ENCODE results near the gene SLC22A4. TPM values are rescaled to one million over a fixed set of nuclear protein-coding genes. Genes with fewer than 3 reads are reported as not detected.

The SLC22A4 gene
- total RNA-seq, 1 experiment from 2014 or later = 1.5 TPM

GRCh38 chr5:132263548-132264261 lies 30.5 kb upstream of the SLC22A4 start:
- POLR2A ChIA-PET = no interaction called here
- no peaks in the 10 kb centered on the region for H3K36me3 ChIP-seq (ENCODE audit: control insufficient read depth, insufficient read depth, low read length)
- no peak for ATAC-seq

More at GRCh38 chr5:132263548-132264261, 30.5 kb upstream of the SLC22A4 start:
- TF ChIP-seq POLR2AphosphoS5 (IDR thresholded peaks at IDR 0.05; ENCODE audit: low read depth, low read length) = no peak
- no peak for TF ChIP-seq SIN3A (IDR thresholded peaks at IDR 0.05; ENCODE audit: borderline replicate concordance, insufficient read depth, low read depth, low read length)
- TF ChIP-seq TCF7L2 (IDR thresholded peaks at IDR 0.05; ENCODE audit: low read depth, low read length) = no peak
- TF ChIP-seq CTCF (IDR thresholded peaks at IDR 0.05) = no peak
- no peak for TF ChIP-seq REST (IDR thresholded peaks at IDR 0.05; ENCODE audit: insufficient read depth in 1 of 2, low read depth in 2 of 2, low read length in 1 of 2)
- intact Hi-C loops (cut with micrococcal nuclease; ENCODE audit: unreplicated experiment) = no loop called here
- in situ Hi-C loops (cut with HindIII; ENCODE audit: low pct_unique_long_range_greater_than_20kb, low sequenced_read_pairs) = no loop called here
- BruUV-seq (replicated peaks) = no TSS peak
- Histone ChIP-seq H3K27ac (ENCODE audit: low read length) (no peak overlapping the region), H3K4me1 (ENCODE audit: control insufficient read depth, insufficient read depth, low read length) (no peaks in the 10 kb centered on the region), H3K4me3 (ENCODE audit: low read depth in 2 of 2, low read length in 2 of 2) (no peak overlapping the region), H3K27me3 (ENCODE audit: control insufficient read depth, insufficient read depth, low read length) (no peaks in the 10 kb centered on the region), H3K9me3 (ENCODE audit: control insufficient read depth, insufficient read depth, low read depth, low read length) (no peaks in the 10 kb centered on the region)
- CTCF ChIA-PET = no interaction called here
- no peak for DNase-seq (ENCODE audit: low read depth, low spot score)

Data from Panc1 (cell line).